ENCODE measurements around the gene IMPG1. TPM values are rescaled to one million over a fixed set of nuclear protein-coding genes. Genes with fewer than 3 reads are reported as not detected.

Gene IMPG1
- total RNA-seq, 1 donor from 2014 or later = not detected

DNA sequence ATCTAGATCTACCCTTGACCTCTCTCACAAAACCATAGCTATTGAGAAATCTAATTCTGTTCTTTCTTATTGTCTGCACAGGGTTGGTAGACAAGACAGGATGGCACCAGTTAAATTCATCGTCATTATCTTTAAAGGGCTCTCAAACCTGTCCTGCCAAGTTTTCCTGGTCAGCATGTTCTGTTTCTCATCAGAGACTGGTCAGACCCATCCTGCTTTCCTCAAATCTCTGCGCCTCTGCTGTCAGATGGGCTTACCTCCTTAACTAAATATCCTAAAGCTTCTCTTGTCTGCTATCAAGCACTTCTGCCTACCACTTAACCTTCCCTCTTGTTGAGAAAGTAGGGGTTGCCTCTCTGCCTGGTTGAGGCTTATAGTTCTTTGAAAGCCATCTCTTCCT, 198.2 kb downstream of the IMPG1 start:
- no peak for DNase-seq (ENCODE audit: low spot score)
- Mint-ChIP-seq H3K36me3 (ENCODE audit: low read depth, unreplicated experiment) (peaks cover 37% of the 10 kb centered on the region), H3K27me3 (ENCODE audit: unreplicated experiment) (peaks cover 1% of the 10 kb centered on the region), H3K9me3 (ENCODE audit: unreplicated experiment) (no peaks in the 10 kb centered on the region), H3K4me1 (ENCODE audit: unreplicated experiment) (no peaks in the 10 kb centered on the region), H3K4me3 (ENCODE audit: unreplicated experiment) (no peak overlapping the region), H3K27ac (ENCODE audit: unreplicated experiment) (no peak overlapping the region)
- TF ChIP-seq, protein P1, sequence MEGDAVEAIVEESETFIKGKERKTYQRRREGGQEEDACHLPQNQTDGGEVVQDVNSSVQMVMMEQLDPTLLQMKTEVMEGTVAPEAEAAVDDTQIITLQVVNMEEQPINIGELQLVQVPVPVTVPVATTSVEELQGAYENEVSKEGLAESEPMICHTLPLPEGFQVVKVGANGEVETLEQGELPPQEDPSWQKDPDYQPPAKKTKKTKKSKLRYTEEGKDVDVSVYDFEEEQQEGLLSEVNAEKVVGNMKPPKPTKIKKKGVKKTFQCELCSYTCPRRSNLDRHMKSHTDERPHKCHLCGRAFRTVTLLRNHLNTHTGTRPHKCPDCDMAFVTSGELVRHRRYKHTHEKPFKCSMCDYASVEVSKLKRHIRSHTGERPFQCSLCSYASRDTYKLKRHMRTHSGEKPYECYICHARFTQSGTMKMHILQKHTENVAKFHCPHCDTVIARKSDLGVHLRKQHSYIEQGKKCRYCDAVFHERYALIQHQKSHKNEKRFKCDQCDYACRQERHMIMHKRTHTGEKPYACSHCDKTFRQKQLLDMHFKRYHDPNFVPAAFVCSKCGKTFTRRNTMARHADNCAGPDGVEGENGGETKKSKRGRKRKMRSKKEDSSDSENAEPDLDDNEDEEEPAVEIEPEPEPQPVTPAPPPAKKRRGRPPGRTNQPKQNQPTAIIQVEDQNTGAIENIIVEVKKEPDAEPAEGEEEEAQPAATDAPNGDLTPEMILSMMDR (IDR thresholded peaks at IDR 0.05; ENCODE audit: unreplicated experiment) = no peak

Measured in endothelial cell (in vitro differentiated cells).